ENCODE results near the gene APOF. TPM values are rescaled to one million over a fixed set of nuclear protein-coding genes. Genes with fewer than 3 reads are reported as not detected.
A peak's percentile ranks its signal among the peaks of the same experiment; 100 is the strongest.
"Not testable (repeated sequence)": the region's sequence is repeated elsewhere in the genome, so short reads cannot be mapped to it uniquely, and the experiment has no call there.

APOF gene, protein sequence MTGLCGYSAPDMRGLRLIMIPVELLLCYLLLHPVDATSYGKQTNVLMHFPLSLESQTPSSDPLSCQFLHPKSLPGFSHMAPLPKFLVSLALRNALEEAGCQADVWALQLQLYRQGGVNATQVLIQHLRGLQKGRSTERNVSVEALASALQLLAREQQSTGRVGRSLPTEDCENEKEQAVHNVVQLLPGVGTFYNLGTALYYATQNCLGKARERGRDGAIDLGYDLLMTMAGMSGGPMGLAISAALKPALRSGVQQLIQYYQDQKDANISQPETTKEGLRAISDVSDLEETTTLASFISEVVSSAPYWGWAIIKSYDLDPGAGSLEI
- total RNA-seq (2014; rRNA removed; shearing (Covaris generic)): not detected in 2 replicates

DNA sequence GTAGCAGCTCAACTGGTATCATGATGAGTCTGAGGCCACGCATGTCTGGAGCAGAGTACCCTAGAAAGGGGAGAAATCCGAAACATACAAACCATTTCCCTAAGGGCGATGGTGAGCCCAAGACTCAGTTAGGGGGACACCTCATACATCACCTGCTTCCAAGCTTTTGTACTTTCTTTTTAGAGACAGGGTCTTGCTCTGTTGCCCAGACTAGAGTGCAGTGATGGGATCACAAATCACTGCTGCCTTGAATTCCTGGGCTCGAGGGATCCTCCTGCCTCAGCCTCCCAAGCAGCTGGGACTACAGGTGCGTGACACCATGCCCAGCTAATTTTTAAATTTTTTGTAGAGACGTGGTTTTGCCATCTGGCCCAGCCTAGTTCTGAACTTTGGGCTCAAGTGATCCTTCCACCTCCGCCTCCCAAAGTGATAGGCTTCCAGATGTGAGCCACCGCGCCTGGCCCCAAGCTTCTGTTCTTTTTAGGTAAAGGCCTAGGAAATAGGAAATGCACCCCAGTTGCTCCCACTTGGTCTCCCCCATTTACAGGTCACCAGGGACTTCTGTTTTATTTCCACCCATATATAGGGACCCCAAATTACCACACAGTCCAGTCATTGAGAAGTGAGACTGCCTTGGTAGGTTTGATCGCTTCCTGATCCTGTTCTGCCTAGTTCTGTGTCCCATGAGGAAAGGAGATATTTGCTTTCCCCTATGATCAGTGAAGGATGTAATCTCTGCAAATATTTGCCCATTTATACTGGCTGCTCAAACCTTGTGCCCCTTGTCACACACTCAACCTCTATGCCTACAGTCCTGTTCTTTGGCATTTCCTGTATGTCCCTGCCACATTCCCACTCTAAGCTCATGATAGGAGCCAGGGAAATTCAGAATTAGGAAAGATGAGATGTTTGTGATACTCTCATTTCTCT, at the start of gene APOF:
TSS of gene APOF (minus strand) at position 728 of the 930 bp plus-strand sequence. CDS start at position 616, 112 bp downstream.
- no peak for DNase-seq (ENCODE audit: low read depth)

DNA sequence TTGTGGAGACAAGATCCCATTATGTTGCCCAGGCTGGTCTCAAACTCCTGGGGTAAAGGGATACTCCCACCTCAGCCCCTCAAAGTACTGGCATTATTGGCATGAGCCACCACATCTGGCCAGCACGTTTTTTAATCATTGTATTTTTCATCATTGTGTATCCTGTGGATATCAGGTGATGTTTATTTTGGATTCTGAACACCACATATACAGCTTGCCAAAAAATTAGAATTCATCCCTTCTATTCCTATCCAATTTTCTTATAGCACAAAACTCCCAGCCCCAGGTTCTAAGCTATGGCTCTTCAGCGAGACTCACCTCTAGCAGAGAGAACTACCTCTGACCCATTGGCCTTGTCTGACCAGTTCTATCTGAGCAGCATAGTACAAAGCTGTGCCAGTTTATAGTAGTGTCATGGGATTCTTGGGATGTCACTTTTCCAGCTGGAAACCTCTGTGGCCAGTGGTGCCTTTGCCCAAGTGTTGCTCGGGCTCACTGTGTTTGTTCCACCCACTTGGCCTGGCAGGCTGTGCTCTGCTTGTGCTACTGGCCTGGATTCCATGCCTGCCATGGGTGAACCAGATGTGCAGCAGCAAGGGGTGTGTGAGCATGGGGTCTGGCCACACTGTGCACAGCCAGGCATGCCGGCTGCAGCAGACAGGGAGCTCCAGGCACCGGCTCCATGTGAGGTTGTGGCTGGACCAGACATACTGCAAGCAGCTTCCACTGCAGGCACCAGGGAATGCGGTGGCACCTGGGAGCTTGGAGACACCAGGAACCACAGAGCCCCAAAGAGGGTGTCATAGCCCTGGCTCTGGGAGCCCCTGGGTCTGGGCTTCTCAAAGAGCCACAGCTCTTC, 49.4 kb upstream of the APOF start:
- DNase-seq (ENCODE audit: low read depth): no peak

DNA sequence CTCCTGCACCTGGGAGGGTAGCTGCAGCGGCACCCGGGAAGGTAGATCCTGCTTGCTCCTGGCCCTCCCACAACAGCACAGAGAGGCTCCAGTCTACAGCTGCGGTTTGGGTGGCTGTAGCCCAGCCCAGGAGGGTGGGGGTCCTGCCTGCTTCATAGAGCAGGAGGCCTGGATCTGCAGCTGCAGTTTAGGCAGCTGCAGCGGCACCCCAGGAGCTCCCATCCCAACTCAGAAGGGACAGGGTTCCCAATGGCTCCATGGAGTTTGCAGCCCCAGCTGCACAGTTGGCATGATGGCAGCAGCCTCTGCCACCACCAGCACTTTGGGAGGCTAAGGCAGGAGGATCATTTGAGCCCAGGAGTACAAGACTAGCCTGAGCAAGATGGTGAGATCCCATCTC, 48.1 kb upstream of the APOF start:
- DNase-seq (ENCODE audit: low read depth): no peak

DNA sequence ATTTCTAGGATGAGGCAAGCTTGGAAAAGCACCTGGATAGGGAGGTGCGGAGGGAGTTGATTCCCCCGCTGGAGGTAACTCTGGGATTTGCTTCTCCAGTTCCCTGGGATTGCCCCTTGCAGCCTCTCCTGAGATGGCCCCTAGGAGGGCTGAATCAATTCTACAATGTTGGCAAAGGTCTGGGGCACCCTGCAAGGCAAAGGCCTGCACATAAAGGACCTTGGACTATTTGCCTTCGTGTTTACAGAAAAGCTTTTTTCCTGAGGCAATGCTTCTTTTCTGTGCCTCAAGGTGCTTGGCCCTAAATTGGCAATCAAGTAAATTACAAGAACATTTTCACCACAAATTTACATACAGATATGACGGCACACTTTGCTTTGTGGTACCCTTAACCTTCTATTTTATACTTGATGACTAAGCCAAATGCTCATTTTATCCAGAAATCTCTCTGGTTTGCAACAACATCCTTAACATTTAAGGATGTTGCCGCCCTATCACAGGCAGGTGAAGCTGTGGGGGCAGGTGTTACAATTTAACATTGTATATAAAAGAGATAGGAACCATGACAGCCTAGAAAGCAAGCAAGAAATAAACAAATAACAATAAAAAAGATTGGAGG, 46.3 kb upstream of the APOF start:
- DNase-seq (ENCODE audit: low read depth): no peak

DNA sequence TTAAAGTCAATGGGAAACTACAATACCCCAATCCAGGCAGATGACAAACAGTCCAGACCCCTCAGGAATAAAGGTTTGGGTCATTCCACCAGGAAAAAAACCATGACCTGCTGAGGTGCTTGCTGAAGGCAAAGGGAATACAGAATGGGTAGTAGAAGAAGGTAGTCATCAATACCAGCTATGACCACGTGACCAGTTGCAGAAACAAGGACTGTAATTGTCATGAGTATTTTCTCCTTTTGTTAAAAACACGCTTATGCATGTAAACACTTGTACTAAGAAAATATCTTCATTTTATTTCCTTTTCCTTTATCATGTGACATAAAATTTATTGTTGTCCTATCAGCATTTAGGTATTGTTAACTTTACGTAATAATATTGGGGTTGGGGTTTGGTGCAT, 41.6 kb upstream of the APOF start:
- DNase-seq (ENCODE audit: low read depth): not testable (repeated sequence)

DNA sequence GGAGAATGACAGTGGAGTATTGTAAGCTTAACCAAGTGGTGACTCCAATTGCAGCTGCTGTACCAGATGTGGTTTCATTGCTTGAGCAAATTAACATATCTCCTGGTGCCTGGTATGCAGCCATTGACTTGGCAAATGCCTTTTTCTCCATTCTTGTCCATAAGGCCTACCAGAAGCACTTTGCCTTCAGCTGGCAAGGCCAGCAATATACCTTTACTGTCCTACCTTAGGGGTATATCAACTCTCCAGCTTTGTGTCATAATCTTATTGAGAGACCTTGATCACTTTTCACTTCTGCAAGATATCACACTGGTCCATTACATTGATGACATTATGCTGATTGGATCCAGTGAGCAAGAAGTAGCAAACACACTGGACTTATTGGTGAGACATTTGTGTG, 39.0 kb upstream of the APOF start:
- DNase-seq (ENCODE audit: low read depth): not testable (repeated sequence)

DNA sequence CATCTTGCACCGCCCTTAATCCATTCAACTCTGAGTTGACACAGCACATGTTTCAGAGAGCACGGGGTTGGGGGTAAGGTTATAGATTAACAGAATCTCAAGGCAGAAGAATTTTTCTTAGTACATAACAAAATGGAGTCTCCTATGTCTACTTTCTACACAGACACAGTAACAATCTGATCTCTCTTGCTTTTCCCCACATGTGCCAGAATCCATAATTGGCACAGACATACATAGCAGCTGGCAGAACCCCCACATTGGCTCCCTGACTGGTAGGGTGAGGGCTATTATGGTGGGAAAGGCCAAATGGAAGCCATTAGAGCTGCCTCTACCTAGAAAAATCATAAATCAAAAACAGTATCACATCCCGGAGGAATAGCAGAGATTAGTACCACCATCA, 38.5 kb upstream of the APOF start:
- not testable (repeated sequence) for DNase-seq (ENCODE audit: low read depth)

DNA sequence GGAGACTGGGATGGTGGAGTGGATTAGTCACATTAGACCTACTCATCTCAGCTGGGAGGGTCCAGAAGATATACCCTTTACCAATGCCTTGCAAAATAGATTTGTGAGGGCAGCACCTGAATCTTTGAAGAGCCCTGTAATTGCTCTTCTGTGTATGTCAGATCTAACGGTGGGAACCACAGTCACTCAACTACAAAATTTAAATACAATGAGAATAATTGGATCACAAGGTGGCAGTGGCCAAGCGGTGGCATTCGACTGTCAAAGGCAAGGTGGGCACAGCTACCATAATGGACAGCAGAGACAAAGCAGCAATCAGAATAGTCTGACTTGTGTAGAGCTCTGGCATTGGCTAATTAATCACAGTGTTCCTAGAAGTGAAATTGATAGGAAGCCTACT, 36.8 kb upstream of the APOF start:
- DNase-seq (ENCODE audit: low read depth): not testable (repeated sequence)

DNA sequence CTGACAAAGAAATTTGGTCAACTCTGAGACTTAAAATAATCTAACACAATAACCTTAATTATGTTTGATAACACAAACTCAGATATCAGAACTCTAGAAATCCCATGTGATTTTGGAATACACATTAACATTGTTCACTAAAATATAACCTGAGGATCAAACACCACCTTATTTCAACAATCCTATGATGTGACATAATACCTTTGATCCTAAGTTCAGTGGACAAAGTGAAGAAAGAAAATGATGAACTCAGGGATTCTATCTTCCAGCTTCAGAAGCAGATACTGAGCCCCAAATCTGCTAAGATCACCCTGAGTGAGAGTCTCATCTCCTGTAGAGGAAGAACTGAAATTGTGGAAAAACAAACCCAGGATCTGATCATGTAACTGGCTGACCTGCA, 35.7 kb upstream of the APOF start:
- no peak for DNase-seq (ENCODE audit: low read depth)

DNA sequence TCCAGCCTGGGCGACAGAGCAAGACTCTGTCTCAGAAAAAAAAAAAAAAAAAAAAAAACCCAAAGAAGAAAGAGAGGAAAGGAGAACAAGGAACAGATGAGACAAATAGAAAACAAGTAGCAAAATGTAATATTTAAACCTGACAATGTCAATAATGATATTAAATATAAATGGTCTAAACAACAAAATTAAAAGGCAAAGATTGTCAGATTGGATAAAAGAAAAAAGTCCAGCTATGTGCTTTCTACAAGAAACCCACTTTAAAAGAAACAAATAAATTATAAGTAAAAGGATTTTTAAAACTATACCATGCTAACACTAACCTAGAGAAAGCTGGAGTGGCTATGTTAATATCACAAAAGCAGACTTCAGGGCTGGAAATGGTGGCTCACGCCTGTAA, 29.7 kb upstream of the APOF start:
- DNase-seq (ENCODE audit: low read depth): no peak

DNA sequence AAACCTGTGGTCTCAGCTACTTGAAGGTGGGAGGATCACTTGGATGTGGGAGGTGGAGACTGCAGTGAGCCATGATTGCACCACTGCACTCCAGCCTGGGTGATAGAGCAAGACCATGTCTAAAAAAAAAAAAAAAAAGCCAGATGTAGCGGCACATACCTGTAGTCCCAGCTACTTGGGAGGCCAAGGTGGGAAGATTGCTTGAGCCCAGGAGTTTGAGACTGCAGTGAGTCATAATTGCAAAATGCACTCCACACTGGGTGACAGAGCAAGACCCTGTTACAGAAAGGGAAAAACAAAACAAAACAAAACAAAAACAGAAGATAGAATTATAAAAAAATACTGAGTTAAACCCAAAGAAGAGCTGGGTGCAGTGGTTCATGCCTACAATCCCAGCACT, 29.1 kb upstream of the APOF start:
- no peak for DNase-seq (ENCODE audit: low read depth)

DNA sequence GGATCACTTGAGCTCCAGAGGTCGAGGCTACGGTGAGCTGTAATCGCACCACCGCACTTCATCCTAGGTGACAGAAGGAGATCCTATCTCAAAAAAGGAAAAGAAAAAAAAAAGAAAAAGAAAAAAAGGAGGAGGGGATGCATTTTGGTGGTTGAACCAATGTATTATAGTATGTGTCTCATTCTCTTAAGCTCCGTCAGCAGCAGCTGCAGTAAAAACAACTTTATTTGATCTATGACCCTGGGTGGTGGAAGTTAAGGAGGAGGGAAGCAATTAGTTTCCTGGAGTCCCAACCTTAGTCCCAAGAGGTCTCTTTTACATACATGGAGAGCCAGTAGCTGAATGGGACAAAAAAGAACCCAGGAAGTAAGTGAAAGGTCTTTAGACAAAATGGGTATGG, 26.8 kb upstream of the APOF start:
- DNase-seq (ENCODE audit: low read depth): no peak

DNA sequence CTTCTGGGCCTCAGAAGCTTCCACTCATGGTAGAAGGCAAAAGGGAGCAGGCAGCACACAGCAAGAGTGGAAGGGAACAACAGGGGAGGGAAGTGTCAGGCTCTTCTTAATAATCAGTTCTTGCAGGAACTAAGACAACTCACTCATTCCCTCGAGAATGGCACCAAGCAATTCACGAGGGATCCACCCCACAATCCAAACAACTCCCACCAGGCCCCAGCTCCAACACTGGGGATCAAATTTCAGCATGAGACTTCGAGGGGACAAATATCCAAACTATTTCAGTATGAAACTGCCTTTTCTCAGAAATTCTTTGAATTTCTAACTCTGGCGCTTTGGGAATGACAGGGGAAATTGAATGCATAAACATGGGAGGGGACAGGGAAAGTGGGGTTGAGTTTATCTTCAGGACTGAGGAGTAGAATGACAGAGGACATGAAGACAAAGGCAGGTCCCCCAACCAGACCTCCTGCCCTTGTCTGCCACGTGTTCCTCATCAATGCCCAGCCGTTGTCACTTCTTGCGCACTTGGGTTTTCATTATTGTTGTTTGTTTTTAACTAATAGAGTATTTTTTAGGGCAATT, 24.6 kb upstream of the APOF start:
- no peak for DNase-seq (ENCODE audit: low read depth)

DNA sequence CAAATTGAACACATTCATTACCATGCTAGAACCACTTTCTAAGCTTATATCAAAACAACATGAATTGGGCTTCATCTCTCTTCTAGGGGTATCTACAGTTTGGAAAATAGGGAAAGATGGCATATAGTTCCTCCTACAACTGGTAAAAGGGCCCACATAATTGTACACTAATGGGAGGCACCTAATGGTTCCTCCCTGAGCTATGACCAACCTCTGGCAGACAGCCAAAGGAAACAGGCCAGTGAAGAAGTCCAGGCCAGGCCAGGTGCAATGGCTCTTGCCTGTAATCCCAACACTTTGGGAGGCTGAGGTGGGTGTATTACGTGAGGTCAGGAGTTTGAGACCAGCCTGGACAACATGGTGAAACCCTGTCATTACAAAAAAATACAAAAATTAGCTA, 23.2 kb upstream of the APOF start:
- DNase-seq (ENCODE audit: low read depth): no peak

DNA sequence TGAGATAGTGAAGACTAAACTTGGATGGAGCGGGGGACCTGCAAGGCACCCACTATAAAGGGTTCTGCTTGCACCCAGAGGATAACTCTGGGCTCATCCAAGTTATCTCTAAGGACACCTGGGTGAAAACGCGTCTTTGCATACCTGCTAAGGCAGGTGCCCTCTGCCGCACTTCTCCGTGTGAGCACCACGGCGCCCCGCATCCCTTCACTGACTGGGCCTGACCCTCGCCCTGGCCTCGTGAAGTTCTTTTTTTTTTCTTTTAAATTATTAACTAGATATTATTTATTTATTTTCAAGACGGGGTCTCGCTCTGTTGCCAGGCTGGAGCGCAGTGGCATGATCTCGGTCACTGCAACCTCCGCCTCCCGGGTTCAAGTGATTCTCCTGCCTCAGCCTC, 20.0 kb upstream of the APOF start:
- no peak for DNase-seq (ENCODE audit: low read depth)

DNA sequence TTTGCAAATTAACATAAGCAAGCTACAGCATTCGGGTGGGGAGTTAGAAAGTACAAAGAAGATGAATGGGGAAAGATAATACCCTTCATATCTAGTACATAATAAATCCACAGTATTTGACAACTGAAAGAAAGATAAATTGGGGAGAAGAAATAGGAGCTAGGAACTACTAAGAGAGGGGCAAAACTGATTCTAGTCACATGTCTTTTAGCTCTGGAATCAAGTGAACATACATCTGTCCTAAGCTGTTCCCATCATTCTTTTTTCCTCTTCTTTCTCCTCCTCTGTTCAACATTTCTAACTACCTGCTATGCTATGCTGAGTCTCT, 15.3 kb upstream of the APOF start:
- DNase-seq (ENCODE audit: low read depth): no peak

DNA sequence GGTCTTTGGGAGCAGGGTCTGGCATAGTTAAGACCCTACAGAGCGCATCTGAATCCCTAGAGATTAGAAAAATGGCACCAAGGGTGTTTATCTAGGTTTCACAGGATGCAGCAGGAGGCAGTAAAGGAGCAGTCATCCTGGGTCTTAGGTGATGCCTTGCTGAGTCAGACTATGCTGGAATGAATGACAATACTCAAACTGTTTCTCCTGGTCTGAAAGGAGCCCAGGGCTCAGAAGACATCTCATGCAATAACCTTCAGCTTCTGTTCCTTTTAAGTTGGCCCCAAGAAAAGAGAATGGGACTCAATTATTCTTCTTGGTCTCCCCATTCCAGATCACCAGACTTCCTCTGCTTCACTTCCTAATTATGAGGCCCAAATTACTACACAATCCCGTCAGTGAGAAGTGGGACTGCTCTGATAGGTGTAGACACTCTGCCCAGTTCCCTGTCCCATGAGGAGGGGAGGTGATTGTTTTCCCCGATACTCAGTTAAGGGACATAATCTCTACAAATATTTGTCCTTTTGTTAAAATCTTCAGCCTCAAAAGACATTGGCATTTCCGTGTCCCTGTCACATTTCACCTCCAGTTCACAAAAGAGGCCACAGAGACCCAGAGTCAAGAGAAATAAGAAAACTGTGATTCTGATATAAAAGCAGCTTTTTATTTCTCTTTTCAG, 14.8 kb upstream of the APOF start:
- DNase-seq (ENCODE audit: low read depth): peak; percentile 19

DNA sequence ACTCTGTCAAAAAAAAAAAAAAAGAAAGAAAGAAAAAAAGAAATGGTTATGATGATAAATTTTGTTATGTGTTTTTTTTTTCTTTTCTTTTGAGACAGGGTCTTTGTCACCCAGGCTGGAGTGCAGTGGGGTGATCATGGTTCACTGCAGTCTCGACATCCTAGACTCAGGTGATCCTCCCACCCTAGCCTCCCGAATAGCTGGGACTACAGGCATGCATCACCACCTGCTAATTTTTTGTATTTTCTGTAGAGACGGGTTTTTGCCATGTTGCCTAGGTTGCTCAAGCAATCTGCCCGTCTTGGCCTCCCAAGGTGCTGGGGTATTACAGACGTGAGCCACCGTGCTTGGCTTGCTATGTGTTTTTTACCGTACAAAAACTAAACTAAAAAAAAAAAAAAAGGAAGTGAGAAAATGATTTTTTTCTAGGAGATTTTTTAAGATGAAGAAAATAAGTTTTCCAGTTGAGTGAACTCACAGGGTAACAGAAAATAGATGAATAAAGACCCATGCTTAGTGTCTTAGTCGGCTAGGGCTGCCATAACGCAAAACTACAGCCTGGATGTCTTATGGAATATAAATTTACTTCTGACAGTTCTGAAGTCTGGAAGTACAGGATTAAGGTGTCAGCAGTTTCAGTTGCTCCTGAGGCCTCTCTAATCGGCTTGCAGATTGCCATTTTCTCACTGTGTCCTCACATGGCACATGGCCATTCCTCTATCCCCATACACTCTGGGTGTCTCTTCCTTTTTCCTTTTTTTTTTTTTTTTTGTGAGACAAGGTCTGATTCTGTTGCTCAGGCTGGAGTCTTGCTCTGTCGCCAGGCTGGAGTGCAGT, 13.2 kb upstream of the APOF start:
- no peak for DNase-seq (ENCODE audit: low read depth)

DNA sequence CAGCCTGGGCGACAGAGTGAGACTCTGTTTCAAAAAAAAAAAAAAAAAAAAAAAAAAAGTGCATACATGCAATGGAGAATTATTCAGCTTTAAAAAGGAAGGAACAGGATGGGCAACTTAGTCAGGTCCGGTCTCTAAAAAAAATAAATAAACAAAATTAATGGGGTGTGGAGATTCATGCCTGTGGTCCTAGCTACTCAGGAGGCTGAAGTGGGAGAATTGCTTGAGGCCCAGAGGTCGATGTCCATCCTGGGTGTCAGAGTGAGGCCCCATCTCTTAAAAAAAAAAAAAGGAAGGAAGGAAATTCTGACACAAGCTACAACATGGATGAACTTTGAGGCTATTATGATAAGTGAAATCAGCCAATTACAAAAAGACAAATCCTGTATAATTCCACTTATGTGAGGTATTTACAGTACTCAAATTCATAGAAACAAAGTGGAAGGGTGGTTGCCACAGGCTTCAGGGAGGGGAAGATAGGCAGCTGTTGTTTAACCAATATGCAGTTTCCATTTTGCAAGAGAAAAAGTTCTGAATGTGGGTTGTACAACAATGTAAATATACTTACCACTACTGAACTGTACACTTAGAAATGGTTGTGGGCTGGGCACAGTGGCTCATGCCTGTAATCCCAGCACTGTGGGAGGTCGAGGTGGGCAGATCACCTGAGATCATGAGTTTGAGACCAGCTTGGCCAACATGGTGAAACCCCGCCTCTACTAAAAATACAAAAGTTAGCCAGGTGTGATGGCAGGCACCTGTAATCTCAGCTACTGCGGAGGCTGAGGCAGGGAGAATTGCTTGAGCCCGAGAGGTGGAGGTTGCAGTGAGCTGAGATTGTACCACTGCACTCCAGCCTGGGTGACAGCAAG, 12.3 kb upstream of the APOF start:
- no peak for DNase-seq (ENCODE audit: low read depth)

Data from RPMI7951 (cell line).